GM23248 (cell line): Measurements from ENCODE around the gene MAP6.

Source experiments
- EZH2 ChIP-seq: fragments of 200-600 bp; sonication (generic); IDR thresholded peaks from 2 replicates; pipeline ENCODE4 v1.6.1; 2018; ENCODE audit warnings: antibody characterized with exemption, mild to moderate bottlenecking; ENCODE audit not compliant: insufficient read depth, poor library complexity, severe bottlenecking
- EZH2phosphoT487 ChIP-seq: fragments of 200-600 bp; sonication (generic); IDR thresholded peaks from 2 replicates; pipeline ENCODE4 v1.6.1; 2018; ENCODE audit warnings: antibody characterized with exemption, moderate library complexity, mild to moderate bottlenecking, low read depth; ENCODE audit not compliant: insufficient read depth

DNA sequence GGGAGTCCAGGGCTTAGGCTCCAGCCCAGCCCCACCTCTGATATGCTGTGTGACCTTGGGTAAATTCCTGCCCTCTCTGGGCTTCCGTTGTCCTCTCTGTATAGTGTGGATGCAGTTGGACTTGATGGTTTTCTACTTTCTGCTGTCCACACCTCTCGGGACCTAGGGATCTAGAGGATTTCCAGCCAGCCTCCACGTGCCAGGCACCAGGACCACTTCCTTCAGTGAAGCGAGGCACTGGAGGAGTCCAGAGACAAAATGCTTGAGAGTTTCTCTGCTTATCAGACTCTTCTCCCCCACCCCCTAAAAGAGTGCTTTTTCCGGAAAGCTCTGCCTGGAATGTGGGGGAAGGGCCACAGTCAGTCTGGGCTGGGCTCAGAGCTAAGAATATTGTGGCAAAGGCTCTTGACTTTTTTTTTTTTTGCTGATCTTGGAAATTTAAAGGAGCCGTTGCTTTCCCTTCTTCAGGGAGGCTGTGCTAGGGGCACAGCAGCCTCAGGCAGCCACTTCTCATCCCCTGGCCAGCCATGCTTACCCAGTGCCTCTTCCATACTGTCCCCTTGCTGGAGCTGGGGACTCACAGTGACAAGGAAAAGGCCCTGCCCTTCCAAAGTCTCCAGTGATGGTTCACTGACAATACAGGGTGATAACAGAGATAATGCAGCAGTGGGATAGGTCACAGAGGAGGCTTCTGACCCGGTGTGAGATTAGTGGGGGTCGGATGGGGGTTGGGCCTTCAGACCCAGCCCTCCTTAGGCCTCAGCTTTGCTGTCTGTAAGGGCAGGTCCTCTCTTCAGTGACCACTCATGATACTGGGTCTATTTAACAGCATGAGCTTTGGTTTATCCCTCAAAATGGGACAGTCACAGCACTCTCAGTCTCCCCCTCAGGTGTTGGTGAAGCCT lies 109.6 kb downstream of the MAP6 start:
- no peak for TF ChIP-seq EZH2phosphoT487
- TF ChIP-seq EZH2 = no peak
